Aorta (tissue), 5 donors: Measurements from ENCODE around the gene AP4S1. TPM values are rescaled to one million over a fixed set of nuclear protein-coding genes. Genes with fewer than 3 reads are reported as not detected.

Experiments
- ATAC-seq: fragments of 200-7000 bp; cut with Tn5 transposase; one replicate; pipeline ENCODE4 v1.9.1; 2022; ENCODE audit warnings: moderate library complexity; ENCODE audit not compliant: low FRiP score
- DNase-seq, 2 donors: peaks; one replicate each; pipeline ENCODE4 v3.0.0-alpha.2; 2020
- H3K27ac ChIP-seq, 2 donors: one replicate each; pipeline ENCODE4 v1.5.1; 2013; ENCODE audit warnings: low read length in 2 of 2, mild to moderate bottlenecking in 2 of 2, moderate library complexity in 2 of 2, control low read depth in 1 of 2, inconsistent platforms in 1 of 2, low read depth in 1 of 2
- H3K27me3 ChIP-seq, 2 donors: one replicate each; pipeline ENCODE4 v1.6.1; 2013; ENCODE audit warnings: control low read depth in 1 of 2, low read length in 1 of 2, mild to moderate bottlenecking in 1 of 2, moderate library complexity in 1 of 2; ENCODE audit not compliant: insufficient read depth in 2 of 2, control insufficient read depth in 1 of 2
- H3K36me3 ChIP-seq, 2 donors: one replicate each; pipeline ENCODE4 v1.6.1; 2013; ENCODE audit warnings: control low read depth in 1 of 2, low read length in 1 of 2, mild to moderate bottlenecking in 1 of 2; ENCODE audit not compliant: insufficient read depth in 2 of 2, control insufficient read depth in 1 of 2
- H3K4me1 ChIP-seq, 2 donors: one replicate each; pipeline ENCODE4 v1.6.1; 2013; ENCODE audit warnings: low read length in 2 of 2, control low read depth in 1 of 2, mild to moderate bottlenecking in 1 of 2, moderate library complexity in 1 of 2; ENCODE audit not compliant: insufficient read depth in 2 of 2, control insufficient read depth in 1 of 2
- H3K4me3 ChIP-seq, 2 donors: one replicate each; pipeline ENCODE4 v1.5.1; 2013; ENCODE audit warnings: low read length in 2 of 2, control low read depth in 1 of 2, mild to moderate bottlenecking in 1 of 2
- H3K9me3 ChIP-seq: one replicate; pipeline ENCODE4 v1.6.1; 2013; ENCODE audit warnings: mild to moderate bottlenecking, low read length; ENCODE audit not compliant: control insufficient read depth
- WGBS, 2 donors: extraction: QIAGEN DNeasy Blood & Tissue Kit; methylation state at CpG; one replicate each; pipeline ENCODE4 v1.1.7; 2013; 5-methylcytosine and 5-hydroxymethylcytosine counted together
- intact Hi-C, 2 donors: fragments of 100-400 bp; cut with DNase I; formaldehyde crosslinking; loops; one replicate each; pipeline versions ENCODE4 v1.14.2 to v1.15.0; 2022
- polyA plus RNA-seq, 2 donors: library from polyadenylated mRNA; stranded (reverse); fragments of 200-250 nt; gene quantifications; one replicate each; pipeline ENCODE4 v1.2.3, GENCODE V29; 2013
- total RNA-seq, 2 donors: library from RNA; stranded (reverse); fragmentation: NEBNext Ultra II Directional; extraction: Animal tissue kit (Norgen Biotek cat#: 25700); gene quantifications; one replicate each; pipeline ENCODE4 v1.2.1, GENCODE V29; 2021
- donor health status: healthy with polysubstance abuse.
- donor health status: Bipolar disorder and iron deficiency.
- donor health status: DM: no; HTN: no; CAD: no.
- donor health status: DM: no; HTN: no; CAD: no.
- donor health status: DM: yes; HTN: yes; CAD: no.

The AP4S1 gene
- total and polyA plus RNA-seq, 4 donors: 7.1 to 20.2 (median 9.9) TPM

DNA sequence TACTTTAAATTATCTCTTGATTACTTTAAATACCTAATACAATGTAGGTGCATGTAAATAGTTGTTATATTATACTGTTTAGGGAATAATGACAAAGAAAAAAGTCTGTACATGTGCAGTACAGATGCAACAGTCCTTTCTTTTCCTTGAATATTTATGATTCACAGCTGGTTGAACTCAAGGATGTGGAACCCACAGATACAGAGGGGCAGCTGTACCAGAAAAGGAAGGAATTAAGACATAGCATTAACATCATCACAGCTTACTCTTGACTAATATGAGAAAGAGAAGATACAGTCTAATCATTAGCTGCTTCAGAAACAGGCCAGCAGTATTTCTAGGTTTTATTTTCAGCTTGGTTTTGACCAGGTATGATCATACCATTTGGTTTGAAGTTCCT, 34.7 kb upstream of the AP4S1 start:
- Histone ChIP-seq H3K27me3 (no peaks in the 10 kb centered on the region), H3K36me3 (no peaks in the 10 kb centered on the region), H3K9me3 (no peaks in the 10 kb centered on the region), H3K27ac (no peak overlapping the region), H3K4me1 (peaks cover 0 to 2% of the 10 kb centered on the region in 2 donors), H3K4me3 (no peak overlapping the region)
- intact Hi-C loops: no loop called here
- ATAC-seq (no peak), DNase-seq (no peak)

DNA sequence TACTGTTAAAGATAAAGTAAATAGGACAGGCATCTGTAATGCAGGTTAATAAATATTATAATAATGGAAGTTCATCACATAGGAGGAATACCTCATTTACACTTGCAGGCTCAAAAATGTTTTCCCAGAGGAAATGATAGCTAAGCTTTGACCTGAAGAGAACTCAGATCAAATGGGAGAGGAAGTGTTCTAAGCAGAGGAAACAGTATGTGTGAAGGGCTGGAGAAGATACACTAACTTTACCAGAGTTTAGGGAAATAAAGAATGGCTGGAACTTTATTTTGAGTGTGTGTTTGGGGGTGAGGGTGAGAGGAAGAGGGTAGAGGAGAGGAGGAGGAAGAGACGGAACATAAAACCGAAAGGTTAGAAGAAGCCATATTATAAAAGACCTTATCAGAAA, 34.0 kb upstream of the AP4S1 start:
- ATAC-seq (no peak), DNase-seq (no peak)
- H3K27ac ChIP-seq: no peak overlapping the region
- intact Hi-C loops: no loop called here
- WGBS, 2 donors: 90 to 92% methylated on average over 2 of the region's 2 CpGs
- no peaks in the 10 kb centered on the region for H3K36me3 ChIP-seq
- H3K9me3 ChIP-seq: no peaks in the 10 kb centered on the region
- no peaks in the 10 kb centered on the region for H3K27me3 ChIP-seq
- H3K4me3 ChIP-seq: no peak overlapping the region
- H3K4me1 ChIP-seq: peaks cover 0 to 6% of the 10 kb centered on the region in 2 donors

DNA sequence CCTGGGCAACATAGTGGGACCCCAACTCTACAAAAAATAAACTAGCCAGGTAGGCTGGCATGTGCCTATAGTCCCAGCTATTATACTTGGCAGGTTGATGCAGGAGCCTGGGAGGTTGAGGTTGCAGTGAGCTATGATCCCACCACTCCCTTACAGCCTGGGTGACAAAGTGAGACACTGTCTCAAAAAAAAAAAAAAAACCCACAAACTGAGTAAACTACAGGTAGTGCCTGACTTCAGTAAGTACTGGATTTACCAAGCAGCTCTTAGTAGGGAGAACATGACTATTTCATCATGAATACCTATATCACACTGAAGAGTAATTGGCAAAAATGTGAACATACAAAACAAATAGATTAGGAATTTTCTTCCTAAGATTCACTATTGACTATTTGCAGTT, 32.4 kb upstream of the AP4S1 start:
- H3K9me3 ChIP-seq: peaks cover 1% of the 10 kb centered on the region
- no peak for ATAC-seq
- no peaks in the 10 kb centered on the region for H3K27me3 ChIP-seq
- no peak for DNase-seq
- no peak overlapping the region for H3K4me3 ChIP-seq
- no peak overlapping the region for H3K27ac ChIP-seq
- H3K4me1 ChIP-seq: peaks cover 0 to 6% of the 10 kb centered on the region in 2 donors
- intact Hi-C loops: no loop called here
- H3K36me3 ChIP-seq: peaks cover 0 to 4% of the 10 kb centered on the region in 2 donors

DNA sequence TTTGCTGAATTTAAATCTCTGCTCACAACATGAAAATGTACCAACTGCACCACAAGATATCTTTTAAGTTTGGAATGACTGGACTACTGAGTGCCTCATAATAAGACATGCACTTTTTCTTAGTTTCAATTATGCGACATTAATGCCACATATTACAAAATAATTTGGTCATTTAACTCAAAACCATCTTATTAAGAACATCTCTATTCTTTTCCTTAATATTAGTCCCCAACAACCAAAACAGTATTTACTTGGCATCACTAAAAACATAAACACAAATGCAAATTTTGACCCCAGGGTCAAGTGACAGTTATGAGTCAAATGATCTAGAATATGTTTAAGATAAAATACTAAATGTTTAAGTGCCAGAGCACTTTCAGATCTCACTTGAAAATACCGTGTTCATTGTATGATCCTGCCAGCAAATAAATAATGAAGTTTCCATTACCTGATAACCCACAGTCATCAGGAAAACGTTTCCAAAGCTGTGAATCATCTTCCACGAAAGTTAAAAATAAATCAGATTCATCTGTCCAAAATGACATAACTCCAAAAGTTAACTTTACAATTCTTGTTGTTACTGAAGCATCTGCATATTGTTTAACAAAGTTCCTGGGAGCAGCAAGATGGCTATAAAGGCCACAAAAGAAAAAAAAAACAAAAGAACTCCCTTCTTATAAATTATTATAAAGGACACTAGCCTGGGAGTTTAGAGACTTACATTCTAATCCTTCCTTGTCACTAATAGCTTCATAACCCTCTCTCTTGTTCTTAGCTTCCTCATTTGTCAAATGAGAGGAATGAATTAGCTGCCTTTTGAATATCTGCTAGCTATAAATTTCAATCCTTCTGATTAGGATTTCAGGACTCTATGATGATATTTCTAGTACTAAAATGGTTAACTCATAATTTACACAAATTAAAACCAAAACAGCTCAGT, 30.5 kb upstream of the AP4S1 start:
- Histone ChIP-seq H3K36me3 (peaks cover 0 to 4% of the 10 kb centered on the region in 2 donors), H3K9me3 (peaks cover 3% of the 10 kb centered on the region), H3K4me3 (no peak overlapping the region), H3K27ac (no peak overlapping the region), H3K4me1 (peaks cover 0 to 6% of the 10 kb centered on the region in 2 donors), H3K27me3 (no peaks in the 10 kb centered on the region)
- 1 to 2% methylated on average over 4 of the region's 4 CpGs for WGBS, 2 donors
- DNase-seq (no peak), ATAC-seq (no peak)
- intact Hi-C loops: no loop called here

DNA sequence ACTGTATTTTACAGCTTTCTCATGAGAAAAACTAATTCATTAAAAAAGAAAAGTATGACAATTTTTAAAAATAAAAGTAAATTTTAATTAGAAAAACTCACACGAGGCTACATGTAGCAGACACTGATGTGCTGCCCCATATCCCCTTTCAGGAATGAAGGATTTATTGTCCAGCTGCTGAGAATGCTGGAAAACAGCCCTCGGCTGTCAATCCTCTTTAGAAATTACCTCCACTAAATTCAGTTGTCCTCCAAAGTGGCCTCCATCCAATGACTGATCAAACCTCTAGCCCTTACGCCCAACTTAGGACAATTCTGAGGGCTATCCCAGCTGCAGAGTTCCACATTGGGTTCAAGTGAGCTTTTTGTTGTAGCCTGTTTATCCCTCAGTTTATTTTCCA, 29.8 kb upstream of the AP4S1 start:
- intact Hi-C loops: no loop called here
- DNase-seq (no peak), ATAC-seq (no peak)
- Histone ChIP-seq H3K4me3 (no peak overlapping the region), H3K27me3 (no peaks in the 10 kb centered on the region), H3K9me3 (peaks cover 3% of the 10 kb centered on the region), H3K4me1 (peaks cover 0 to 7% of the 10 kb centered on the region in 2 donors), H3K36me3 (peaks cover 0 to 4% of the 10 kb centered on the region in 2 donors), H3K27ac (no peak overlapping the region)
- 54 to 59% methylated on average over 3 of the region's 3 CpGs for WGBS, 2 donors

DNA sequence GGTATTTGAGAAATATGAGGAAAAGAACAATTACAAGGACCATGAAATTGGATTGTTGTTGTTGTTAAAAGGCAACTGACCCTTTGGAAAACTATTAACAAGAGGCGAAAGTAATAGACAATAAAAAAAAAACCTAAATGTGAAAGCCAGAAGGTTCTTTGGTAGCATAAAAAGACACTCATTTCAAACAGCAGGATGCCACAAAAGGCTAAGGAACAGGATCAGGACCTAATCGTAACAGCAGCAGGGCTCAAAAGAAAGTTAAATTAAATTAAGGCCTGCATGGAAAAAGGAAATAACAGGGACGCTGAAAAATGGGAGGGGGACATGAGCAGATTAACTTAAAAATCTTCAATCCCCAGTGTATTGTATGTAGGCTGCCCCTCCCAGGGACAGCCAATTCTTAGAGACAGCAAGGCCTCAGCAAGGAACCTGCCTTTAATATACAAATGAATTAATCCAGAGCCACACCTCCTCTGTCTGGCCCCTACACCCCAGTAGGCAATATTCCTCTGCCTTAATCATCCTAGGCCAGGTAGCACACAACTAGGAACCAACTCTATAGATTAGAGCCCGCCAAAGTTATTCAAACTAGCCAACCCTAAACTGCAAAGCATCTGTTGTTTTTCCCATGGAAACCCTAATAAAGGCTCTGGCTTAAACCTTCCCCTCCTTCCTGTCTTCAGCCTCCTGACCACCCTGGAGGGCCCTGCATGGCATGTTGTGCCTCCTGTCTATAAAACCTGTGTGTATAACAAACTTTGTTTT, 28.4 kb upstream of the AP4S1 start:
- 83 to 86% methylated on average over 4 of the region's 4 CpGs for WGBS, 2 donors
- DNase-seq: no peak
- peaks cover 0 to 9% of the 10 kb centered on the region in 2 donors for H3K4me1 ChIP-seq
- intact Hi-C loops: no loop called here
- H3K36me3 ChIP-seq: peaks cover 0 to 4% of the 10 kb centered on the region in 2 donors
- H3K27ac ChIP-seq: no peak overlapping the region
- H3K4me3 ChIP-seq: no peak overlapping the region
- ATAC-seq: no peak
- H3K9me3 ChIP-seq: peaks cover 3% of the 10 kb centered on the region
- H3K27me3 ChIP-seq: no peaks in the 10 kb centered on the region

DNA sequence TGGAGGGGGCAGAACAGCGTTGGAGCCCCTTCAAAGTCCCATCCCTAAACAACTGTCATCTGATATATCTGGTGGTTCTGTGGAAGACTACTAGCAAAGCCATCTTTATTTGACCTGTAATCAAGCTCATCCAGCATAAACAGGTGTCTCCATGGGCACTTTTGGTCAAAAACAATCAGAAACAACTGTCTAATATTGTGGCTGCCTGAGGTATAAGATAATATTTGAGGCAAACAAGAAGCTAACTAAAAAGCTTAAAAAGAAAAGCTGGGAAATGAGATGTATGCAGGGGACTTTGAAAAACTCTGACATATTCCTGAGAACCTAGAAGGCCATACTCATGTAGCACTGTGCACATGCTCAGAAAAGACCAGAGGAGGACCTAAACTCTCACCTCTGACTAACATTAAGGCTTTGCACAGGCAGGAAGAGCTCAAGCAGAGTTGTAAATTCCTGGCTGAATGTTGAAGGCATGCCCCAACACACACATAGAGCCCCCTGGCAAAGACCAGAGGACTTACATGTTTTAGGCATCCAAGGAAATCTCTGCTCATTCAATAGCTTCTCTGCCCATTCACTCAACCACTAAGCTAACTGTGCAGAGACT, 27.2 kb upstream of the AP4S1 start:
- Histone ChIP-seq H3K27ac (no peak overlapping the region), H3K36me3 (peaks cover 0 to 4% of the 10 kb centered on the region in 2 donors), H3K9me3 (peaks cover 3% of the 10 kb centered on the region), H3K4me1 (peaks cover 0 to 9% of the 10 kb centered on the region in 2 donors), H3K4me3 (no peak overlapping the region), H3K27me3 (no peaks in the 10 kb centered on the region)
- DNase-seq: no peak
- intact Hi-C loops: no loop called here
- no peak for ATAC-seq
- WGBS, 2 donors: 100% methylated on average over 1 of the region's 1 CpG

DNA sequence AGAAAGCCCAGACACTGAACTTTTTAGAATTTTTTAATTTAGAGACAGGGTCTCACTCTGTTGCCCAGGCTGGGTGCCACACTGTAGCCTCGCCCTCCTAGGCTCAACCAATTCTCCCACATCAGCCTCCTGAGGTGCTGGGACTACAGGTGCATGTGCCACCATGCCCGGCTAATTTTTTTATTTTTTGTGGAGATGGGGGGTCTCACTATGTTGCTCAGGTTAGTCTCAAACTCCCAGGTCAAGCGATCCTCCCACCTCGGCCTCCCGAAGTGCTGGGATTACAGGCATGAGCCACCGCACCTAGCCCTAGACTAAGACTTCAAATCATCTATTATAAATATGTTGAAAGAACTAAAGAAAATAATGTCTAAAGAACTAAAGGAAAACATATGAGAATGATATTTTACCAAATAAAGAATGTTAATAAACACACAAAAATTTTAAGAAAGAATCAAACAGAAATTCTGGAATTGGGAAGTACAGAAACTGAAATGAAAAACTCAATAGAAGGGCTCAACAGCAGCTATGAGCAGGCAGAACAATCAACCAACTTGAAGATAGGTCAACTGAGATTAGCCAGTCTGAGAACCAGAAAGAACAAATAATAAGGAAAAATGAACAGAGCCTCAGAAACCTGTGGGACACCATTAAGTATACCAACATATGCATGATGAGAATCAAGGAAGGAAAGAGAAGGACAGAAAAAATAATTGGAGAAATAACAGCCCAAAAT, 26.2 kb upstream of the AP4S1 start:
- WGBS, 2 donors: 92 to 97% methylated on average over 6 of the region's 6 CpGs
- Histone ChIP-seq H3K9me3 (peaks cover 3% of the 10 kb centered on the region), H3K27ac (no peak overlapping the region), H3K36me3 (peaks cover 0 to 4% of the 10 kb centered on the region in 2 donors), H3K4me1 (peaks cover 0 to 9% of the 10 kb centered on the region in 2 donors), H3K4me3 (no peak overlapping the region), H3K27me3 (no peaks in the 10 kb centered on the region)
- ATAC-seq (no peak), DNase-seq (no peak)
- intact Hi-C loops: no loop called here
